M059J (cell line): ENCODE data around the gene GON4L. TPM values are rescaled to one million over a fixed set of nuclear protein-coding genes. Genes with fewer than 3 reads are reported as not detected.
"Not testable (repeated sequence)": the region's sequence is repeated elsewhere in the genome, so short reads cannot be mapped to it uniquely, and the experiment has no call there.

ENCODE experiments used
- DNase-seq: peaks from one replicate; pipeline ENCODE4 v3.0.0-alpha.2; 2012; ENCODE audit warnings: low read depth
- total RNA-seq: library from RNA; depleted of rRNA; stranded (reverse); fragments of >200 nt; shearing (Covaris generic); gene quantifications from 2 replicates; pipeline ENCODE4 v1.2.3, GENCODE V29; 2014; rRNA removed

Gene GON4L, protein sequence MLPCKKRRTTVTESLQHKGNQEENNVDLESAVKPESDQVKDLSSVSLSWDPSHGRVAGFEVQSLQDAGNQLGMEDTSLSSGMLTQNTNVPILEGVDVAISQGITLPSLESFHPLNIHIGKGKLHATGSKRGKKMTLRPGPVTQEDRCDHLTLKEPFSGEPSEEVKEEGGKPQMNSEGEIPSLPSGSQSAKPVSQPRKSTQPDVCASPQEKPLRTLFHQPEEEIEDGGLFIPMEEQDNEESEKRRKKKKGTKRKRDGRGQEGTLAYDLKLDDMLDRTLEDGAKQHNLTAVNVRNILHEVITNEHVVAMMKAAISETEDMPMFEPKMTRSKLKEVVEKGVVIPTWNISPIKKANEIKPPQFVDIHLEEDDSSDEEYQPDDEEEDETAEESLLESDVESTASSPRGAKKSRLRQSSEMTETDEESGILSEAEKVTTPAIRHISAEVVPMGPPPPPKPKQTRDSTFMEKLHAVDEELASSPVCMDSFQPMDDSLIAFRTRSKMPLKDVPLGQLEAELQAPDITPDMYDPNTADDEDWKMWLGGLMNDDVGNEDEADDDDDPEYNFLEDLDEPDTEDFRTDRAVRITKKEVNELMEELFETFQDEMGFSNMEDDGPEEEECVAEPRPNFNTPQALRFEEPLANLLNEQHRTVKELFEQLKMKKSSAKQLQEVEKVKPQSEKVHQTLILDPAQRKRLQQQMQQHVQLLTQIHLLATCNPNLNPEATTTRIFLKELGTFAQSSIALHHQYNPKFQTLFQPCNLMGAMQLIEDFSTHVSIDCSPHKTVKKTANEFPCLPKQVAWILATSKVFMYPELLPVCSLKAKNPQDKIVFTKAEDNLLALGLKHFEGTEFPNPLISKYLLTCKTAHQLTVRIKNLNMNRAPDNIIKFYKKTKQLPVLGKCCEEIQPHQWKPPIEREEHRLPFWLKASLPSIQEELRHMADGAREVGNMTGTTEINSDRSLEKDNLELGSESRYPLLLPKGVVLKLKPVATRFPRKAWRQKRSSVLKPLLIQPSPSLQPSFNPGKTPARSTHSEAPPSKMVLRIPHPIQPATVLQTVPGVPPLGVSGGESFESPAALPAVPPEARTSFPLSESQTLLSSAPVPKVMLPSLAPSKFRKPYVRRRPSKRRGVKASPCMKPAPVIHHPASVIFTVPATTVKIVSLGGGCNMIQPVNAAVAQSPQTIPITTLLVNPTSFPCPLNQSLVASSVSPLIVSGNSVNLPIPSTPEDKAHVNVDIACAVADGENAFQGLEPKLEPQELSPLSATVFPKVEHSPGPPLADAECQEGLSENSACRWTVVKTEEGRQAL (N-terminal part only)
- total RNA-seq = 12.0 and 22.0 TPM in 2 replicates

DNA sequence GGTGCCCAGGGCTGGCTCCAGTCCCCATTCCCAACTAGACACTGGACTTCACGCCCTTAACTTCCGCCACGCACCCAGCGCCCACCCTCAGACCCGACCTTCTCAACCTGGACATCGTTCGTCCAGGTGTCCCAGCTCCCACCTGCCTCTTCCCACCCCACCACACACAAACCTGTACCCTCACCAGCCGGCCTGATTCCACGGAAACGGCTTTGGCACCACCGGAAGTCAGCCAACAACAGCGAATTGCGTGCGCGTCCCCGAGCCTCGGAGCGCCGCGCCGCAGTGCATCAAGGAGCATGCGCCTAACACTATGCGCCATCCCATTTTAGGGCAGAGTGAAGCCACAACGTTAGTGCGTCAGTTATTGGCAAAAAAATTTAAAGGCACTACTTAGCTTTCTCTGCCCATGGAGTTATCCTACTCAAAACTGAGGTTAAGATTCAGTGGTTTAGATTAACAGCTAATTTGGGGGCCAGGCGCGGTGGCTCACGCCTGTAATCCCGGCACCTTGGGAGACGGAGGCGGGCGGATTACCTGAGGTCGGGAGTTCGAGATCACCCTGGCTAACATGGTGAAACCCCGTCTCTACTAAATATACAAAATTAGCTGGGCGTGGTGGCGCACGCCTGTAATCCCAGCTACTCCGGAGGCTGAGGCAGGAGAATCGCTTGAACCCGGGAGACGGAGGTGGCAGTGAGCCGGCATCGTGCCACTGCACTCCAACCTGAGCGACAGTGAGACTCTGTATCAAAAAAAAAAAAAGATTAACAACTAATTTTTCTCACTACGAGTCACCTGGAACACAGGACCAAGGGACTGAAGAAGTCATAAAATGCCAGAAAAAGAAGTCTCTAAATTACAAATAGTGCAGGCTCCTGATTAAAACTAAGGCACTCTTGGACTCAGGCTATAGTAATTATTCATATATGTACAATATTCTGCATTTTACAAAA is at the start of gene GON4L:
GON4L (minus strand) TSS at position 240 of the 956 bp plus-strand sequence. CDS start 3,434 bp downstream, outside the sequence.
- peak; percentile 93 for DNase-seq

DNA sequence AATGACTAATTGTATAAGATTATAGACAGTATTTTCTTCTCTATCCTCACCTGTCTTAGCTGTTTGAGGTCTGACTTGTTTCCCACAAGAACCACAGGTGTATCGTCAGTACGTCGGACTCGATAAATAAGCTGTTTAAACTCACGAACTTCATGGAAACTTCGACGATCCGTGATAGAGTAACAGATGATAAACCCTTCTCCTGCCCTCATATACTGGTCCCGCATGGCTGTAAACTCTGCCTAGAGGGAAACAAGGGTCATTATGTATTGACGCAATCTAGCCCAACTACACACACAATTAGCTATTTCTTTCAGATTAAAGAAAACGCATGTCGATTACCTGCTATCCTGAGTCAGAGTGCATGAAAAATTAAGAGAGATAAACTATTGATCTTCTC is 47.2 kb upstream of the GON4L start:
- no peak for DNase-seq

DNA sequence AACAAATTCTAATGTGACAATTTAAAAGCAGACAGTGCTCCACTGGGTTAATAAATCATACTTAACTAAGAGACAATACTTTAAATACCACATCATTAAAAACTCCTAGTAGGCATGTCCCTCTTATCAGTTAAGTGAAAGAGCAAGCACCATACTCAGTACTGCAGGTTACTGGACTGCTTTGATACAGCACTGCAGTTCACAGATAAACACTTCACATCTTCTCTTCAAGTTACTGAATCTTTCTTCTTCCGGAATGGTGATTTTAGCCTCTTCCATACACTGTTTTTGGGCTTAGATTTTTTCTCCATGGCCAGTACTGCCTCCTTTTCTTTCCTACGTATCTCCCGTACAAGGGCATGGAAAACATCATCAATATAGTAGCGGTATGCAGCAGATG is 43.1 kb upstream of the GON4L start:
- DNase-seq = no peak

DNA sequence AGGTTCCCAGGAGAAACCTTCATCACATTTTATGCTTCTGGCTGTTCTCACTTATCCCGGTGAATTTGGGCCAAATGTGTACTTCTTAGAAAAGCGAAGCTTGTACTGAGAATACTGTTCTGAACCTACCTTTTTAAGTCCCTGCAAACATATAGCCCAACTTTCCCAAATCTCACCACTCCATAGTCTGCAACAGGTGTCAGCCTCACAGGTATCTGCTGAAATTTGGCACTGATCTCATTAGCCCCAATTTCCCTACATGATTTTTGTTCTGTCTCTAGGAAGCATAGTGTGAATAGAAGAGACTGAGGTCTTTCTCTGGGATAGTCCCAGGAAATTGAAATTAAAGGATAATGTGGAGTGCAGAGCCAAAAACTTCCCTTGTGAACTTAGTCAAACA is 42.7 kb upstream of the GON4L start:
- DNase-seq = no peak

DNA sequence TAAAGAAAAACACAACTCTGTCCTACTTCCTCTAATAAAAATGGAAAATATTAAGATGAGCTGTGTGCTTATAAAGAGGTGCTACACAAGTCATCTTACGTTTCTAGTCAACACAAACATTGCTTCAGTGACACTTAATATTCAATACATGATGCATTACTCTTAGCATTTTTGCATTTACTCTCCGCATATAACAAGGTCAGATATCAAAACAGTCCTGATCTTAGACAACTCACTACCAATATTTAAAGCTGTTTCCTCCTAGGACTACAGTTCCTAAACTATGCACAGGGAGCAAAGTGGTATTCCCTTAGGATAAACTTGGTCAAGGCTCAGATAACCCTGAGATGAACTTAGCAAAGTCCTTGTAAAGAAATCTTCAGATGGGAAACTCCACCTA is 41.9 kb upstream of the GON4L start:
- no peak for DNase-seq

DNA sequence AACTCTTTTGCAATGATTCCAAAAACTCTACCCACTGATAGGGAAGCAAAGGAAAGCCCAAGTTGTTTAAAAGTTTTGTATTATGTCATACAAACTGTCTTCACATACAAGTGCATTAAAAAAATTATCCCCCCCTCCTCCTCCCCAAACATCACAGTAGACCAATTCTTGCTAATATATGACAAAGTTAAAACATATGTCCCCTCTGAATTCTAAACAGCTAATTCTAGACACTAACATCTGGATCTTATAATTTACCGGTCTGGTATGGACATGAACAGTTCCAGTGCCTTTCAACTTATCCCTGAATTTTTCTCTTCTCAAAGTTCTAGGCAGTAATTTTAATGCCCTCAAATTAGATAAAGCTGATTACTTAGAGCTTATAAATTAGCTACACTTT is 40.7 kb upstream of the GON4L start:
- DNase-seq = no peak

DNA sequence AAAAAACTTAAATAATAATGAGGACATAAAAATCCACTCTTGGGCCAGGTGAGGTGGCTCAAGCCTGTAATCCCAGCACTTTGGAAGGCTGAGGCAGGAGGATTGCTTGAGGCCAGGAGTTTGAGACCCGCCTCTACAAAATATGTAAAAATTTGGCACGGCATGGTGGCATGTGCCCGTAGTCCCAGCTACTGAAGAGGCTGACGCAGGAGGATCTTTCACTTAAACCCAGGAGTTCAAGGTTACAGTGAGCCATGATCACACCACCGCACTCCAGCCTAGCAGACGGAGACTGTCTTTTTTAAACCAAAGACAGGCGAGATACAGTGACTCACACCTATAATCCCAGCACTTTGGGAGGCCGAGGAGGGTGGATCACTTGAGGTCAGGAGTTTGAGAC is 39.5 kb upstream of the GON4L start:
- DNase-seq = peak; percentile 22

DNA sequence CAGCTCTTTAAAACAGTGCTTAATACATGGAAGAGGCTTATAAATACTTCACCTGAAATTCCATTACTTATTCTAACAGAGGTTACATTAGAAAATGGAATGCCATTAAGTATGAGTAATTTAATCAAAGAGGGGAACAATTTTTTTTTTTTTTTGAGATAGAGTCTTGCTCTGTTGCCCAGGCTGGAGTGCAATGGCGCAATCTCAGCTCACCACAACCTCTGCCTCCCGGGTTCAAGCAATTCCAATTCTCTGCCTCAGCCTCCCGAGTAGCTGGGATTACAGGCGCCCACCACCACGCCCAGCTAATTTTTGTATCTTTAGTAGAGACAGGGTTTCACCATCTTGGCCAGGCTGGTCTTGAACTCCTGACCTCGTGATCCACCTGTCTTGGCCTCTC is 38.6 kb upstream of the GON4L start:
- DNase-seq = not testable (repeated sequence)

DNA sequence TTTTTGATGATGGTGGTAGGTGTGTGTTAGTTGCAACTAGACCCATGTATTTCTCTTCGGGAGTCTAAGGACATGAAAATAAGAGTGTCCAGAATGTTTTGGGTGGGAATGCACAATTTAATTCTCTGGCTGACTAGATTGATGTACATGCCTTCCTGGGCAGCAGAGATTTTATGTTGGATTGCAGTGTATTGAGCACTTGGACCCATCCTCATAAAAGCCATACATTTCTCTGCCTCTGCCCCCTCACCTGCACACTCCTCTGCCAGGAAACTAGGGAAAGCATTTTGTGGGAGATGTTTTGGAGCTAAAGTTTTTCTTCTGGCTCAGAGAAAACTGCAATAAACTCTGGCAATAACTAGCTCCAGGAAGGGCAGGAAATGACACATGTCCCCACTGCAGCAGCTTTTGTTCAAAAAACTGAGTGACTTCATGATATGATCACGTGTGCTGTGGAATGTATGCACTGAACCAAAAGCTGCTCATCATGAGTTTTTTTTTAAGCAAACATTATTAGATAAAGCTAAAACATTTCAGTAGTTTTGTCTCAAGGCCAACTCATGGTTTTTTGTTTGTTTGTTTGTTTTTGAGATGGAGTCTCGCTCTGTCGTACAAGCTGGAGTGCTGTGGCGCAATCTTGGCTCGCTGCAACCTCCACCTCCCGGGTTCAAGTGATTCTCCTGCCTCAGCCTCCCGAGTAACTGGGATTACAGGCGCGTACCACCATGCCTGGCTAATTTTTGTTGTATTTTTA is 36.6 kb upstream of the GON4L start:
- DNase-seq = peak; percentile 94

DNA sequence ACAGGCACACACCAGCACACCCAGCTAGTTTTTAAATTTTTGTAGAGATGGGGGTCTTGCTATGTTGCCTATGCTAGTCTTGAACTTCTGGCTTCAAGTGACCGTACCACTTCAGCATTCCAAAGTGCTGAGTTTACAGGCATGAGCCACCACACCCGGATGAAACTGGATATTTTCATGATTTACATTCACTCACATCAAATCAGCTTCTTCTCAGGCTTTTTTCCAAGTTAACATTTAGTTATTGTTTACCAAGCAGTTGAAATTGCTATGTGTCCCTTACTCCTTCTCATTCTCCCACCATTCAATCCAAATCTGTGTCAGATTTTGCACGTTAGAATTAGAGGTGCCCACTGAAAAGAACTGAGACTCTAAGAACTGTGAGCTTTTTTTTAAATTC is 35.8 kb upstream of the GON4L start:
- peak; percentile 85 for DNase-seq

DNA sequence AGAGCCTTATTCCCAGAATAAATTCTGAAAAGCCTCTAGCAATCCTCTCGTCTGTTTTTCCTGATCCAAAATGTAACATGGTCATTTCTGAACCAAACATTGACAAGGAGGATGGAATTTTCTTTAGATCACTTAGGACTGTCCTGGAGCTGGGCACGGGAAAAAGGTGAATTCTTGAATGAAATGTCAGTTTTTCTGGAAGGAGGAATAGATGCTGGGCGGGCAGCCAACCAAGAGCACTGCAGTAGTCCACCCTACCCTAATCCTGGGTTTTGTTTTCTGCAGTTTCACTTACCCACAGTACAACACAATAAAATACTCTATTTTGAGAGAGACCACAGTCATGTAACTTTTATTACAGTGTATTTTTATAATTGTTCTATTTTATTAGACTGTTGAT is 33.2 kb upstream of the GON4L start:
- DNase-seq = no peak

DNA sequence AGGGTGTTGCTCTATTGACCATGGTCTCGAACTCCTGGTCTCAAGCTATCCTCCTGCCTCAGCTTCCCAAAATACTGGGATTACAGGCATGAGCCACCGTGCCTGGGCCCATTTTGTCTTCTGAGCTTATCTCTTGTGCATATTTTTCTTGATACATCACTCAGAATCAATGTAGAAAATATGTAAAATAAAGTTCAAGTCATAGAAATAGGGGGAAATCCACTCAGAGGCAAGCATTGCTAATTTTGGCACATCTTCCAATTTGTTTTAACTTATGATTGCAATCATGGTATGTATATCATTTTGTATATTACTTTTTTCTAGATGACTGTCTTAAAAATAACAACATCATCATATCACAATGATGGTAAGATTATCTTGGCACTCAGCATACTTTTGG is 32.6 kb upstream of the GON4L start:
- no peak for DNase-seq

DNA sequence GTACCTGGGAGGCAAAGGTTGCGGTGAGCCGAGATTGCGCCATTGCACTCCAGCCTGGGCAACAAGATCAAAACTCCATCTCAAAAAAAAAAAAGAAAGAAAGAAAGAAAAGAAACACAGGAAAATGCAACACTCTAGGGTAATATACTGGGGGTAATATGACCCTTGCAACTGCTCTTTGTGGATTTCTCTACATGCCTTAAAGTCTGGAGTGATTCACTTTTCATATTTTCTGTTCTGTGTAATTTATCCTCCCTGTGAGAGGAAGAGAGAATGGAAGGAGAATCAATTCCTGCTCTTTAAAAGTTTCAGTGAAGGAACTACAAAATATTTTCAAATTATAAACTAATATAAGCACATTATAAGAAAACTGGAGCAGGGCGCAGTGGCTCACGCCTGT is 31.5 kb upstream of the GON4L start:
- no peak for DNase-seq

DNA sequence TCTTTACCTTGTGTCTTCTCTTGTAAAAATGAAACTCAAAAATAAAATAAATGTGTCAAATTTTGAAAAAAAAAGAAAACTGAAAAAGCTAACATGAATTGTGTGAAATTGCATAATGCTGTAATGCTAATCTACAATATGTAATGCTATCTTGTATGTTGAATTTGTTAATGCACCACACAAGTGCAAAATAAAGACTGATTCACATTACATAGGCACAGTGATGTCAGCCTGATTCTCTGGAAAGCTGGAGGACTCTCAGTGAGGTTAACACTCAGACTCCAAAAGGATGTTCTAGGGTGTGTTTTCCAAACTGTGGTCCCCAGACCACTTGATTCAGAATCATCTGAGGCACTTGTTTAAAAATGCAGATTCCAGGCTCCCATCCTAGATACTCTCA is 28.0 kb upstream of the GON4L start:
- no peak for DNase-seq

DNA sequence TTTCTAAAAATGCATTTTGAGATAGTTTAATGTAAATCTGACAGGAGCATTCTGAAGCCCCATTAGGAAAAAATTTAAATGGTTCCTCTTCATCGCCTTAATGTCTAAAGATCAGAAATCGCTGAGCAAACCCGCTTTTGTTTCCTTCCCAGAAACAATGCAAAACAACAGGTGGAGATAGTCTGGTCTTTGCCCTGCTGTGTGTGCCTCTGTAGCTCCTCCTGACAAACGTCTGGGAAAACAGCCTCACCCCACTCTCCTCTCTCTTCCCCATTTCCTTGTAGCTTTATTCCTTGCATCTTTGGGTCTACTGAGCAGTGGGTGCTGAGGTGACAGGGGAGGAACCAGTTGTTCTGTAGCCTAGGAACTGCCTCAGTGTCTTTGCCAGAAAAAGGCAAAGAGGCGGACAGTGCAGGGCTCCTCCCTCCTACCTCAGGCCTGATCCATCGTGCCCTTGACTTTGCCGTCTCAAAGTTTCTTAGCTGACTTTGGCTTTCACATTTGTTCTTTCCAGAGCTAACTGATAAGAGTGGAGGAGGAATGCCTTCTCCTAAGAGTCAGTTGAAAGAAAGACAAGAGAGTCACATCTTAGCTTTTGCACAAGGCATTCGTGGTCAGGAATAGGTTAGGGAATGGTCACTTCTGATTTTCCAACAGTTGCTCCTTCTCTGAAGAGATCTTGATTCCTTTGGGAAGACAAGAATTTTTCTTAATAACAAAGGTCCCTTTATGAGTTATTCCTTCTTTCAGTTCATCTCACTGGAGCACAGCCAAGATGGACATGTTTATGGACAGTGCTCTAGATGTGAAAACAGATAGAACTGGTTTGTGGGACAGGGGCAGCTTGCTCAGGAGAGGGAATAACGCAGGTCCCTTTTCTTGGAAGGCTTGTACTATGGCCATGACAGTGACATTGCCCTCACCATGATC is 27.3 kb upstream of the GON4L start:
- DNase-seq = no peak

DNA sequence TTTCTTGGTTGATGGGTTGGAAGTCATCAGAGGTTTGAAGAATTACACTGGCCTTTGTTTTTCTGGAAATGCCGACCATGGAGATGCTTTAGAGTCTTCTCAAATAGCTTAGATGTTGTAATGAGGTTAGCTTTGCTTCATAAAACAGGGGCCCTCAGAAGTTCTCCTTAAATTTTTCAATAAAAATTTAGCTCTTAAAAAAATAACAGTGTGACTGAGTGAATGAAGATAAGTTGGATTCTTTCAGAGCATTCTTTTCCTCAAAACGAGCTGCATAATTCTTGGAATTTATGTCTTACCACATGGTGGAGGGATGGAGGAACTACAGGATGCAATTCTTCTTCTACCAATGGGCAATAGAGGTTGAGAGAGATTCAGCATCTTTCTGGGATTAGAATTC is 25.8 kb upstream of the GON4L start:
- DNase-seq = no peak

DNA sequence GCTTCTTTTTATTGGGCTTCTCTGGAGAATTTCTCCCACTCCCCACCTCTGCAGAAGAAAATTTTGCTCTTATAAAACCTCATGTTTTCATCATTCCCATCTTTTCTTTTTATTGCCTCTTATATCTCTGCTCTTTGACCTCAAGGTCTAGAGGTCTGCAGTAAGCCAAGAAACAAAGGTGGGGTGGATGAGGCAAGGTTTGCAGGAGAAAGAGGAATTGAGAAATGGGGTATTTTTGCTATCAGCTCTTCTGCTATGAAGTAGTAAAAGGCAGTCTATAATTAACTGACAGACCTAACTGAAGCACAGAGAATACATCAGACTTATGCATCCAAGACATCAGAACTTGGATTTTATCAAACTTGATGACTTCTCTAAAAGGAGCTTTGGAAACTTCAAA is 25.2 kb upstream of the GON4L start:
- DNase-seq = no peak

DNA sequence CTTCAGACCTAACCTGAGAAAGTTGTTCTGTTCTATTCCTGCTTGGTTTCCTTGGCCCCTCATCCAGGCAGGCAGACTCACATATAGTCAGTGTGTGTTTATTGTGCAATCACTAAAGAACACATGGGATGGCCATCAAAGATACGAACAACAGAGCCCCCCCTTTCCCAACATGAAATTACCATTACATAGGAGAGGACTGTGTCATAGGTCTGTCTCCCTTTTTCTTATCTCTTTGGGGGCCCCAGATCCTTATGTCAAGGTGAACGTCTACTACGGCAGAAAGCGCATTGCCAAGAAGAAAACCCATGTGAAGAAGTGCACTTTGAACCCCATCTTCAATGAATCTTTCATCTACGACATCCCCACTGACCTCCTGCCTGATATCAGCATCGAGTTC is 23.9 kb upstream of the GON4L start:
- DNase-seq = no peak

DNA sequence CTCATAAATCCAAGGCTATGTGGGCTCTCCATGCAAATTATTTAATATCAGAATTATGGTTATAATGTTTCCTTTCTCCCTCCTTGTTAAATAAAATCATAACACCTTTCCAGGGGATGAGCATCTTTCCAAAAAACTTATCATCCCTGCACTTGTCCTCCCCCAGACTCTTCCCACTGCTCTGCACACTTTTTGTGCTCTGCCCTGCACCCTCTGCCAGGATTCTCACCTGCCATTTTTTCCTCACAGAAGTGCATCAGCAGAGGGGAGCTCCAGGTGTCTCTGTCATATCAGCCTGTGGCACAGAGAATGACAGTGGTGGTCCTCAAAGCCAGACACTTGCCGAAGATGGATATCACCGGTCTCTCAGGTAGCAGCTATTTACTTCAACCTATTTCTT is 23.2 kb upstream of the GON4L start:
- no peak for DNase-seq
